Measurements from ENCODE around the gene GAS6.
A peak's percentile ranks its signal among the peaks of the same experiment; 100 is the strongest.

The GAS6 gene

GRCh38 chr13:113817860-113818691, 45.8 kb downstream of the GAS6 start:
- DNase-seq, result no peak

- DNase-seq, result peak; percentile 87
These were observed 46.7 kb downstream of the GAS6 start for GRCh38 chr13:113816946-113817859.

- no peak for DNase-seq
These were observed 47.5 kb downstream of the GAS6 start for GRCh38 chr13:113816254-113816929.

GRCh38 chr13:113815151-113816058, 48.5 kb downstream of the GAS6 start:
- DNase-seq, result no peak

GRCh38 chr13:113814435-113814821, 49.4 kb downstream of the GAS6 start:
- DNase-seq, result peak; percentile 7

- no peak for DNase-seq
These were observed 50.0 kb downstream of the GAS6 start for GRCh38 chr13:113813749-113814434.

- no peak for DNase-seq
These were observed 50.7 kb downstream of the GAS6 start for GRCh38 chr13:113813070-113813748.

- DNase-seq, result no peak
These were observed 51.5 kb downstream of the GAS6 start for GRCh38 chr13:113812178-113813040.

- no peak for DNase-seq
These were observed 52.6 kb downstream of the GAS6 start for GRCh38 chr13:113811081-113811928.

- DNase-seq, result no peak
These were observed 53.2 kb downstream of the GAS6 start for GRCh38 chr13:113810640-113811039.

GRCh38 chr13:113809934-113810333, 53.9 kb downstream of the GAS6 start:
- DNase-seq, result no peak

- DNase-seq, result no peak
These were observed 55.6 kb downstream of the GAS6 start for GRCh38 chr13:113808058-113808834.

GRCh38 chr13:113806526-113806925, 57.4 kb downstream of the GAS6 start:
- DNase-seq, result no peak

- no peak for DNase-seq
These were observed 57.8 kb downstream of the GAS6 start for GRCh38 chr13:113806104-113806471.

- no peak for DNase-seq
These were observed 58.3 kb downstream of the GAS6 start for GRCh38 chr13:113805431-113806103.

- no peak for DNase-seq
These were observed 59.0 kb downstream of the GAS6 start for GRCh38 chr13:113804703-113805430.

Measured in DMS53 (cell line).